Measurements from ENCODE around the gene ARAP3.
A peak's percentile ranks its signal among the peaks of the same experiment; 100 is the strongest.
"Not testable (repeated sequence)": the region's sequence is repeated elsewhere in the genome, so short reads cannot be mapped to it uniquely, and the experiment has no call there.

The ARAP3 gene

GRCh38 chr5:141681695-141682641 is at the start of gene ARAP3:
Gene ARAP3 (minus strand): TSS chr5:141682230. CDS start chr5:141680486, 1,744 bp downstream.
- Mint-ChIP-seq H3K27ac (peak within 1 kb of the TSS; percentile 52), H3K9me3 (no peaks in the 10 kb centered on the region), H3K27me3 (ENCODE audit: low read depth, poor library complexity) (peaks cover 15% of the 10 kb centered on the region), H3K4me1 (peaks cover 39% of the 10 kb centered on the region), H3K4me3 (peak within 1 kb of the TSS; percentile 74), H3K36me3 (ENCODE audit: low read depth) (peaks cover 6% of the 10 kb centered on the region)
- TF ChIP-seq CTCF (IDR thresholded peaks at IDR 0.05), result no peak
- DNase-seq, result peak; percentile 73

GRCh38 chr5:141729387-141730006 is 47.5 kb upstream of the ARAP3 start:
- DNase-seq, result no peak
- Mint-ChIP-seq H3K36me3 (ENCODE audit: low read depth) (no peaks in the 10 kb centered on the region), H3K4me3 (no peak overlapping the region), H3K27ac (peak overlapping the region; percentile 60), H3K27me3 (ENCODE audit: low read depth, poor library complexity) (peaks cover 17% of the 10 kb centered on the region), H3K4me1 (no peaks in the 10 kb centered on the region), H3K9me3 (no peaks in the 10 kb centered on the region)
- TF ChIP-seq CTCF (IDR thresholded peaks at IDR 0.05), result no peak

- DNase-seq, result no peak
- Mint-ChIP-seq H3K9me3 (no peaks in the 10 kb centered on the region), H3K4me3 (no peak overlapping the region), H3K27me3 (ENCODE audit: low read depth, poor library complexity) (peaks cover 12% of the 10 kb centered on the region), H3K36me3 (ENCODE audit: low read depth) (no peaks in the 10 kb centered on the region), H3K4me1 (no peaks in the 10 kb centered on the region), H3K27ac (no peak overlapping the region)
- no peak for TF ChIP-seq CTCF (IDR thresholded peaks at IDR 0.05)
Observed at GRCh38 chr5:141725891-141726290, 43.9 kb upstream of the ARAP3 start.

- peaks cover 12% of the 10 kb centered on the region for H3K27me3 Mint-ChIP-seq (ENCODE audit: low read depth, poor library complexity)
- not testable (repeated sequence) for H3K27ac Mint-ChIP-seq; H3K9me3 Mint-ChIP-seq; H3K4me1 Mint-ChIP-seq; H3K4me3 Mint-ChIP-seq; DNase-seq; H3K36me3 Mint-ChIP-seq (ENCODE audit: low read depth)
Observed at GRCh38 chr5:141725174-141725573, 43.1 kb upstream of the ARAP3 start.

- no peak for DNase-seq
- H3K27ac Mint-ChIP-seq, result no peak overlapping the region
- H3K27me3 Mint-ChIP-seq (ENCODE audit: low read depth, poor library complexity), result peaks cover 18% of the 10 kb centered on the region
- no peaks in the 10 kb centered on the region for H3K36me3 Mint-ChIP-seq (ENCODE audit: low read depth)
- no peaks in the 10 kb centered on the region for H3K9me3 Mint-ChIP-seq
- H3K4me3 Mint-ChIP-seq, result no peak overlapping the region
- no peaks in the 10 kb centered on the region for H3K4me1 Mint-ChIP-seq
- TF ChIP-seq CTCF (IDR thresholded peaks at IDR 0.05), result no peak
Observed at GRCh38 chr5:141722266-141722665, 40.2 kb upstream of the ARAP3 start.

- Mint-ChIP-seq H3K4me3 (no peak overlapping the region), H3K4me1 (peaks cover 17% of the 10 kb centered on the region), H3K9me3 (no peaks in the 10 kb centered on the region), H3K27me3 (ENCODE audit: low read depth, poor library complexity) (peaks cover 19% of the 10 kb centered on the region), H3K36me3 (ENCODE audit: low read depth) (no peaks in the 10 kb centered on the region), H3K27ac (no peak overlapping the region)
- DNase-seq, result no peak
- TF ChIP-seq CTCF (IDR thresholded peaks at IDR 0.05), result no peak
Observed at GRCh38 chr5:141717043-141717442, 35.0 kb upstream of the ARAP3 start.
